ENCODE results near the gene KISS1.

KISS1 gene

GRCh38 chr1:204192046-204192445, 4.2 kb downstream of the KISS1 start:
- no peak for DNase-seq (ENCODE audit: low read depth in 2 of 2)

GRCh38 chr1:204191456-204191855, 4.8 kb downstream of the KISS1 start:
- no peak for DNase-seq (ENCODE audit: low read depth in 2 of 2)

DNA sequence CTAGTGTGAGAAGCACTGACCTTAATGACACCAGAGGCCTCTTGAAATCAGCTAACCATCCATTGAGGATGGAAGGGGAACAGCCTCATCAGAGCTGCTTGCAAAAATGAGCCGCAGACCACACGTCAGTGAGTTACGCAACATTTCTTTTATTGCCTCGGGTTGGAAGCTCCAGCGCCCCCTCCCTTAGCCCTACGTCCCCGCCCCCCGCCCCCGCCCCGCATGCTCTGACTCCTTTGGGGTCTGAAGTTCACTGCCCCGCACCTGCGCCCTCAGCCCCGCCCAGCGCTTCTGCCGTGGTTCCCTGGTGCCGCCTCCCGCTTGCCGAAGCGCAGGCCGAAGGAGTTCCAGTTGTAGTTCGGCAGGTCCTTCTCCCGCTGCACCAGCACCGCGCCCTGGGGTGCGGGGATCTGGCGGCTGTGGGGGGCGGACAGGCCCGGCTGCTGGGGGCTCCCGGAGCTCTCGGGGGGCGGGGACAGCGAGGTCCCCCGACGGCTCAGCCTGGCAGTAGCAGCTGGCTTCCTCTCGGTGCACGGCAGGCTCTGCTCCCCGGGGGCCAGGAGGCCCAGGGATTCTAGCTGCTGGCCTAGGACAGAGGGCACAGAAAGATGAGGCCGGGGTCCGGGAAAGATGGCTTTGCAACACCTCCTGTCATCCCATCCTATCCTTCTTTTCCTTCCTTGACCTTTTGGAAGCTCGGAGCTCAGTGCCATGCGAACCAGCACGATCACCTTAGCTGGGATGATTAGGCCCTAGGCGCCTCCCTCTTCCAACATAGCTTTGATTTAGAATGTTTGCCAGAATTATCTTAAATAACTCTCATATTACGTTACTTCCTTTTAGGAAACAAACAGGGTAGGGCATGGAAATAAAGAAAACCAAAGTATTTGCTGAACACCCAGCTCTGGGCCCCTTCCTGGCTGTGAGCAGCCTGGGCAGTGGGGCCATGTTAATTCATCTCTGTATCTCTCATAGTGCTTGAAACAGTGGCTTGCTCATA, 5.8 kb downstream of the KISS1 start:
- DNase-seq (ENCODE audit: low read depth in 2 of 2): peak in 1 of 2 donors; percentile 5

- no peak for DNase-seq (ENCODE audit: low read depth in 2 of 2)
These were observed 7.2 kb downstream of the KISS1 start for GRCh38 chr1:204188959-204189639.

- no peak for DNase-seq (ENCODE audit: low read depth in 2 of 2)
These were observed 9.7 kb downstream of the KISS1 start for GRCh38 chr1:204186597-204186996.

- DNase-seq (ENCODE audit: low read depth in 2 of 2): no peak
These were observed 15.2 kb downstream of the KISS1 start for GRCh38 chr1:204181116-204181515.

DNA sequence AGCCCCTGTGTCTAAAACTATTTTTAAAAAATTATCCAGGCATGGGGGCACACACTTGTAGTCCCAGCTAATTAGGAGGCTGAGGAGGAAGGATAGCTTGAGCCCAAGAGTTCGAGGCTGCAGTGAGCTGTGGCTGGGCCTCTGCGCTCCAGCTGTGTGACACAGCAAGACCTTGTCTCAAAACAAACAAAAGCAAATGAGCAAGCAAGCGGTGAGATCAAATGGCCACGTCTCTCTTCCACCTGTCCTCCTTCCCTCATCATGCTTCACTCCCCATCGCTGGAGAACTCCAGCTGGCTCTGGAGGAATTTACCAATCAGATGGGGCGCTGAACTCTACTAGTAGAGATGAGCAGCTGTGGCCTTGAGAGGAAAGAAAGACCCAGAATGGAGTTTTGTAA, 16.2 kb downstream of the KISS1 start:
- no peak for DNase-seq (ENCODE audit: low read depth in 2 of 2)

DNA sequence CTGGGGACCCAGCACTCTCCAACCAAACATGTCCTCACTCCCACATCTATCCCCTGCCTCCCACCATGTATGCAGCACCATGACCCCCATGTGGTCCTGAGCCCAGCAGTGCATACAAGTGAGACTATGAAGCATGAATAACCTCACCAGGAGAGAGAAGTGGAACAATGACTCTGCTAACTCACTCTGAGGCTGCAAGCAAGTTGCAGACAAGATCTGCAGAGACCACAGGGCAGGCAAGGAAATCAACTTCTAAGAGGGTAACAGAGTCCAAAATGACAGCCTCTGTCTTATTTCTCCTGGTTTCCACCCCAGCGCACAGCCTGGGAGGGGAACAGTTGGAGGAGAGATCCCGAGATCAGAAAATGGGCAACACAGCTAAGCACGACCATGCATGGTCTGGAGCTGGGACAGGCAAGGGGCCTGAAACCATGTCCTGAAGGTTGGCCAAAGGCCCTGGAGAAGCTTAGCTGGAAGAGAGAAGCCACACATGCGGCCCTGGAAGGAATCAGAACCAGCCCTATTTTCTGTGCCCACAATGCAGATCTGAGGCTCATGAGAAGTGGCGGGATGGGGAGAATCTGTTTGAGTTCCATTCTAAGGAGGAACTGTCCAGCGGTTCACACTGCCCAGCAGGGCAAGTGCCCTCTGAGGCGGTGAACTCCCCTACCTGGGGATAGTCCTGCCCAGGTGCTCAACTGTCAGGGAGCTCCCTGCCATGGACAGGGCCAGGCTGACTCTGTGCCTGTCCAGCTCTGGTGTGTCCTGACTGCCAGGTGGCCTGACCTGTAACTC, 17.6 kb downstream of the KISS1 start:
- no peak for DNase-seq (ENCODE audit: low read depth in 2 of 2)

DNA sequence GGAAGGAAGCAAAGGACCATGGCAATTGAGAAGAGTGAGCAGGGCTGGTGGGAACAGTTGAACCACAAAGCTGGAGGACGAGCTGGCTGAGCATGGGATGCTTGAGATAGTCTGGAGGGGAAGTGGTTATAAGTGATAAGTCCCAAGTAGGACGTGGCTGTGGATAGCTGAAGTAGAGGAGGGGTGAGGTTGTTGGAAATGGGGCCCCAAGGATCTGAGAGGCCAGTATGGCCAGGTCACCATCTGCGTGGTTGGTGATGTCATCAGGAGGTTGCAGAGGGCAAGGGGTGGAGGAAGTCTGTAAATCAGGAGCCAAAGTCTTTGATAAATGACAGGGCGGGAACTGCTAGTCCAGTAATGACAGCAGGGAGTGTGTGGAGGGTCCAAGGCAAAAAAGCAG, 19.2 kb downstream of the KISS1 start:
- no peak for DNase-seq (ENCODE audit: low read depth in 2 of 2)

DNA sequence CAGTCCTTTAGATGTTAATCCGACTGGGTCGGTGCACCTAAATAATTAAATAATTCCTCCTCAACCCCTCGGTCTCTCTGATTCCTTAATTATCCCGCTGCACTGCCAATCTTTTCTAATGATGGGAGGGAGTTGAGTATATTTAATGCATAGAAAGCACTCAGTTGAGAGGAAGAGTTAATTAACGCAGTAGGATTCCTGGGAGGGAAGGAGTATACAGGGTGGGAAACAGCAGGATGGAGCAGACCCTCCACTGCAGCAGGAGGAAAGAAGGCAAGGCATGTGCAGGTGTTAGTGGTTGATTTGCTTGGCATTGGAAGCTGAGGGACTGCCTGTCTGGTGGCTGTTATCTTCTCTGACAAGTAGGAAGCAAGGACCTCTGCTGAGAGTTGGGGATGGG, 20.2 kb downstream of the KISS1 start:
- DNase-seq (ENCODE audit: low read depth in 2 of 2): no peak

- DNase-seq (ENCODE audit: low read depth in 2 of 2): no peak
These were observed 21.3 kb downstream of the KISS1 start for GRCh38 chr1:204174958-204175357.

DNA sequence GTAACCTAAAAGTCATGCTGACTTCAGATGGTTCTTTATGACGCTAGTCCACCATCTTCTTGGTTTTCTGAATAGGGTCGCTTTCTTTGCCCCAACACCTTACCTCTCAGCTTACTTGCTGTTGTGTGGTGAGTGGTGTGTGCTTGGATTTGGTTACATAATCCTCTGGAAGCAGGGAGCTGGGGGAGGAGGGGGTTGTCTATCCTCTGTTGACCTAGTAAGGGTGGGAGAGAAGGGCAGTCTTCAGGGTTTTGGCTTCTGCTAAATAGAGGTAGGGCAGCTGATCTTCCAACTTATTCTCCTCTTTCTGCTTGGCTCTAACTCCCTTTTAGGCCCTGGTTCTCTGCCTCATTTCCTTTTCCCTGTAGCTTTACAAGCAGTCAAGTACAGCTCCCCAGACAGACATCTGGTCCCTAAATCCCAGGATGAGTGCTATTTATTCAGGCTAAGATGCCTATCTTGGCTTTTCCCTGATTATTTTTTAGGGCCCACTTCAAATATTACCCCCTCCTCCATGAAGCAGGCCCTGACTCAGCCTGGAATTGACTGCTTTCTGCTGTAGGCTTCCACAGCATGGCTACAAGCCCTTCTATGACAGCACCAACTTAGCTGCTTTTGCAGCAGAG, 23.8 kb downstream of the KISS1 start:
- no peak for DNase-seq (ENCODE audit: low read depth in 2 of 2)

DNA sequence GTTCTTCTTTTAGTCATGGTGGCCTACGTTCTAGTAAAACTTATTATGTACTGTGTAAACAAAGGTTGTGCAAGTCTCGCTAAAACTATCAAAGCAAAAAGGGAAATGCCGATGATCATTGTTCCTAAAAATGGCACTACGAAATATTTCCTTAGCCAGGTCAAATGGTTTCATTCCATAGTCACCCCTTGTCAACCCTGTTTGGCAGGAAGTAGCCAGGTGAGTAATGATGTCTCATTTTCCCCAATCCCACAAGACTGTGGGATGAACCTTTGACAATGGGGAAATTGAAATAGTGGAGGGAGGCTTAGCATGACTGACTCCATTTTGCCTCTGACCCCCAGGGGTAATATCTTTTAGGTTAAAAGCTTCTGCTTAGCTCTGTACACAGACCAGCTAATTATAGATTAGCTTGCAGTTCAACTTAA, 24.5 kb downstream of the KISS1 start:
- DNase-seq (ENCODE audit: low read depth in 2 of 2): no peak

DNA sequence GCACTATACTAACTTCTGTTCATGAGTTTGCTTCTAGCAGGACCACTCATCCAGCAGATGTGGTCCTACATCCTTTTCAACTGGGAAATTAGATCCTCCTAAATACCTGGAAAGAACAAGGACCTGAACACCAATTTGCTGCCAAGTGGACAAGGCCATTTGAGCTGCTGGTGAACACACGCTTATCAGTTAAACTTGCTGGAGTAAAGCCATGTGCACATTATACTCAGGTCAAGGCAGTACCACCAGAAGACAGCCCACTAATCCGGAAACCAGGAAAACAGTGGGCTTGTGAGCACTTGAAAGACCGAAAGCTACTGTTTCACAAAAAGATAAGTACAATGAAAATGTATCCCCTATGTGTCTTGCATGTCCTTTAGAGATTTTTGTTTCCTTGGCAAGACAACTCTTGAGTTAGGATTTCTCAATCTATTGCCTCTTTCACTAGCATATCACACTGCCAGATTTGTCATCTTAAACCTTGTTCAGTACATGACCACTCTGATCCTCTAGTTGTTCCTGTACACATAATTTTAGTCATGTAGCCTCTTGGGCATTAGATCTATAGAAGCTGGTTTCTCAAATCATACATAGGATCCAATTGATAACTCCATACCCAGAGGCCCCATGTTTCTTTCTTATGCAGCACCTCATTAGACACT, 25.7 kb downstream of the KISS1 start:
- no peak for DNase-seq (ENCODE audit: low read depth in 2 of 2)

DNA sequence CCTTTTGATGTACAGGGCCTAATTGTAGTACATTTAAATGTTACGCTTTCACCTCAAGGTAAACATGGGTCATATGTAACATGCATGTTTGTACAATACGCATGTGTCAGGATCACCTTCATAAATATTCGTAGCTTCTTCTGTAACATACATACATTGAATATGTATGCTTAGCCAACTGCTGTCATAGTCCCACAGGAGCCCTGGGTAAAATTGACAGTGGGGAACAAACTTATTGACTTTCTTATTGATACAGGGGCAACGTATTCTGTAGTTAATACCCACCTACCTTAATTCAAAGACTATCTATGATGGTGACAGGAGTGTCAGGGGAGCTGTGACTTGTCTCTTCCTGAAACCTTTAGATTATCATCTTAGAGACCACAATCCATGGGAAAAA, 26.4 kb downstream of the KISS1 start:
- DNase-seq (ENCODE audit: low read depth in 2 of 2): no peak

GRCh38 chr1:204167730-204168129, 28.6 kb downstream of the KISS1 start:
- no peak for DNase-seq (ENCODE audit: low read depth in 2 of 2)

DNA sequence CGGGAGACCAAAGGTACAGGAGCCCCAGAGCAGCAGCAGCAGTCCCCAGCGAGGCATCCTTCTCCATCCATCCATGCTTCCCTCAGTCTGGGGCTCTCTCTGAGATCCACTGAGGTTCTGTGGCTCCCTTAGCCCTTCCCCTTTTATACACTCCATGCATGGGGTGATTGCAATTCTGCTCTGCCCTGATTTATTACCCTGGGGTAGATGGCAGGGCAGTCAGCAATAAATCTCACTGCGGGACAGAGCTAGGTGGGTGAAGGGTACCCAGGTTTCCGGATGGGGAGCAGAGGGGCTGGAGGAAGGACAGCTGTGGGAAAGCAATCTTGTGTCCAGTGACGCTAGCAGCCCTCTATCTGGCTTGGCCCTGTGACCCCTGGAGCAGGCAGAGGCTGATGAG, 30.1 kb downstream of the KISS1 start, which contains the start of gene REN:
Gene REN, minus strand, starts transcription at position 119 of the 400 bp plus-strand sequence. Its CDS starts 44 bp downstream, at position 75.
- DNase-seq (ENCODE audit: low read depth in 2 of 2): no peak

GRCh38 chr1:204162494-204163074, 33.7 kb downstream of the KISS1 start:
- peak; percentile 70 to 73 for DNase-seq (ENCODE audit: low read depth in 2 of 2)

GRCh38 chr1:204161609-204162493, 34.4 kb downstream of the KISS1 start:
- no peak for DNase-seq (ENCODE audit: low read depth in 2 of 2)

DNA sequence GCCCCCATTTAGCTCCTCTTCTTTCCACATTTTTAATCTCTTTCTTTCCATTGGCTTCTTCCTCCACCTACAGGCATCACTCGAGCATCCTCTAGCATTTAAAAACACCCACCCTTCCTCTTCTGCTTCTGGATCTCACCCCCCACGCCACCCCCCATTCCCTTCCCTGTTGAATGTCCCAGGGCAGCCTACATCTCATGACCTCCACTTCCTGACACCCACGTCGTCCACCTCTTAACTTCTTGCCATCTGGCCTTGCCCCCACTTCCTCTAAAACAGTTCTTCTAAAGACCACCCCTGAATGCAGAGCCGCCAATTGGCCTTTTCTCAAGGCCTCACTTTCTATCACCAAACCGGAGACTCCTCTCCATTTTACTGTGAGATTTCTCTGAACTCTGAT, 38.3 kb downstream of the KISS1 start:
- DNase-seq (ENCODE audit: low read depth in 2 of 2): no peak
